Tibial nerve (tissue), 3 donors: Measurements from ENCODE around the gene SFTPB.

Source experiments
- CTCF ChIP-seq, 5 experiments: fragments of 200-600 bp in 3 of 5; fragments of 450-650 bp in 2 of 5; sonication (generic) in 3 of 5; IDR thresholded peaks; one replicate each; pipeline ENCODE4 v1.5.1; 2016 to 2019; ENCODE audit warnings: antibody characterized with exemption in 5 of 5, mild to moderate bottlenecking in 3 of 5, moderate library complexity in 2 of 5
- POLR2A ChIP-seq, 2 donors: fragments of 450-650 bp; IDR thresholded peaks; one replicate each; pipeline ENCODE4 v1.6.1; 2017; ENCODE audit warnings: antibody characterized with exemption in 2 of 2, mild to moderate bottlenecking in 2 of 2, moderate library complexity in 2 of 2

- TF ChIP-seq POLR2A (IDR thresholded peaks at IDR 0.05), result no peak
- no peak for TF ChIP-seq CTCF (IDR thresholded peaks at IDR 0.05)
These were observed 7.3 kb downstream of the SFTPB start for GRCh38 chr2:85660725-85661124.
